HEK293 (cell line): ENCODE measurements around the gene SLAMF8.

Source experiments
- CTCF ChIA-PET: fragments of 350-600 bp; formaldehyde crosslinking; extraction: SDS; loops from one replicate; lab custom pipeline; 2021; ENCODE audit warnings: antibody characterized with exemption; lab: Yijun Ruan, JAX
- POLR2A ChIA-PET: fragments of 300-600 bp; formaldehyde crosslinking; extraction: SDS; loops from one replicate; lab custom pipeline; 2020; ENCODE audit warnings: antibody characterized with exemption, inconsistent platforms; lab: Yijun Ruan, JAX
- H3K27ac ChIP-seq: fragments of 200-500 bp; sonication (Bioruptor generic); 2 replicates; pipeline ENCODE4 v1.5.1; 2014; ENCODE audit warnings: low read depth, low read length, control low read depth, inconsistent platforms; ENCODE audit errors: extremely low read depth
- H3K36me3 ChIP-seq, 2 experiments: fragments of 200-500 bp in 1 of 2; sonication (Bioruptor generic) in 1 of 2; 1 replicate in 1 of 2; 2 replicates in 1 of 2; pipeline ENCODE4 v1.5.1; 2014 to 2017; ENCODE audit warnings: inconsistent platforms in 2 of 2, low read length in 2 of 2; ENCODE audit not compliant: control insufficient read depth in 2 of 2, insufficient read depth in 1 of 2
- H3K4me1 ChIP-seq: fragments of 200-500 bp; sonication (Bioruptor generic); 2 replicates; pipeline ENCODE4 v1.5.1; 2014; ENCODE audit warnings: mild to moderate bottlenecking, low read length, inconsistent platforms; ENCODE audit not compliant: control insufficient read depth, insufficient read depth
- H3K4me3 ChIP-seq: 2 replicates; pipeline ENCODE4 v1.5.1; 2011; ENCODE audit warnings: low read depth, mild to moderate bottlenecking, control low read depth, low read length, moderate library complexity
- H3K9me3 ChIP-seq: fragments of 200-500 bp; sonication (Bioruptor generic); 2 replicates; pipeline ENCODE4 v1.5.1; 2014; ENCODE audit warnings: low read depth, low read length, inconsistent platforms; ENCODE audit not compliant: control insufficient read depth, insufficient read depth
- SP7 ChIP-seq: fragments of 450-650 bp; formaldehyde crosslinking; IDR thresholded peaks from 2 replicates; pipeline ENCODE4 v1.5.1; 2016; ENCODE audit warnings: missing biosample characterization, missing genetic modification characterization
- ZNF132 ChIP-seq: fragments of 450-650 bp; formaldehyde crosslinking; IDR thresholded peaks from 2 replicates; pipeline ENCODE4 v1.5.1; 2017; ENCODE audit warnings: missing biosample characterization, missing genetic modification characterization, borderline replicate concordance
- ZNF138 ChIP-seq: fragments of 450-650 bp; formaldehyde crosslinking; IDR thresholded peaks from 2 replicates; pipeline ENCODE4 v1.5.1; 2016; ENCODE audit warnings: missing biosample characterization, missing genetic modification characterization, borderline replicate concordance
- ZNF174 ChIP-seq: fragments of 450-650 bp; formaldehyde crosslinking; IDR thresholded peaks from 2 replicates; pipeline ENCODE4 v1.5.0; 2017; ENCODE audit warnings: missing biosample characterization, mild to moderate bottlenecking, missing genetic modification characterization
- ZNF2 ChIP-seq: fragments of 450-650 bp; formaldehyde crosslinking; IDR thresholded peaks from 2 replicates; pipeline ENCODE4 v1.5.1; 2016; ENCODE audit warnings: missing biosample characterization, missing genetic modification characterization
- ZNF274 ChIP-seq, 2 experiments: fragments of 200-500 bp in 1 of 2; fragments of 450-650 bp in 1 of 2; sonication (Bioruptor generic) in 1 of 2; formaldehyde crosslinking in 1 of 2; IDR thresholded peaks; 2 replicates each; pipeline versions ENCODE4 v1.5.1 to v1.6.1; 2014 to 2016; ENCODE audit warnings: borderline replicate concordance in 1 of 2, inconsistent platforms in 1 of 2, low read length in 1 of 2, missing biosample characterization in 1 of 2, missing genetic modification characterization in 1 of 2
- ZNF280C ChIP-seq: fragments of 450-650 bp; formaldehyde crosslinking; IDR thresholded peaks from 2 replicates; pipeline ENCODE4 v1.5.1; 2016; ENCODE audit warnings: missing biosample characterization, missing genetic modification characterization
- ZNF280D ChIP-seq: fragments of 450-650 bp; formaldehyde crosslinking; IDR thresholded peaks from 2 replicates; pipeline ENCODE4 v1.5.1; 2016; ENCODE audit warnings: missing biosample characterization, missing genetic modification characterization
- ZNF335 ChIP-seq: fragments of 450-650 bp; formaldehyde crosslinking; conservative IDR thresholded peaks from 2 replicates; pipeline ENCODE4 v1.5.1; 2016; ENCODE audit warnings: missing biosample characterization, missing genetic modification characterization
- ZNF510 ChIP-seq: fragments of 450-650 bp; formaldehyde crosslinking; IDR thresholded peaks from 2 replicates; pipeline ENCODE4 v1.5.1; 2018; ENCODE audit warnings: mild to moderate bottlenecking, missing genetic modification characterization, missing biosample characterization; ENCODE audit not compliant: insufficient replicate concordance
- ZNF660 ChIP-seq: fragments of 450-650 bp; IDR thresholded peaks from 2 replicates; pipeline ENCODE4 v1.5.1; 2018; ENCODE audit warnings: missing biosample characterization, mild to moderate bottlenecking, missing genetic modification characterization
- ZNF670 ChIP-seq: fragments of 450-650 bp; formaldehyde crosslinking; IDR thresholded peaks from 2 replicates; pipeline ENCODE4 v1.5.1; 2016; ENCODE audit warnings: missing biosample characterization, missing genetic modification characterization, low read depth
- ZNF707 ChIP-seq: fragments of 450-650 bp; formaldehyde crosslinking; IDR thresholded peaks from 2 replicates; pipeline ENCODE4 v1.5.1; 2016; ENCODE audit warnings: missing biosample characterization, missing genetic modification characterization
- ZNF792 ChIP-seq: fragments of 450-650 bp; formaldehyde crosslinking; IDR thresholded peaks from 2 replicates; pipeline ENCODE4 v1.5.1; 2016; ENCODE audit warnings: missing biosample characterization, missing genetic modification characterization
- ZNF830 ChIP-seq: fragments of 450-650 bp; IDR thresholded peaks from 2 replicates; pipeline ENCODE4 v1.5.0; 2018; ENCODE audit warnings: missing biosample characterization, missing genetic modification characterization, low read depth, mild to moderate bottlenecking, moderate library complexity
- TF ChIP-seq, protein P1 (sequence below): fragments of 450-650 bp; formaldehyde crosslinking; IDR thresholded peaks from 2 replicates; pipeline ENCODE4 v1.5.1; 2016; ENCODE audit warnings: missing biosample characterization, missing genetic modification characterization
- TF ChIP-seq, protein P2 (sequence below): fragments of 450-650 bp; formaldehyde crosslinking; IDR thresholded peaks from 2 replicates; pipeline ENCODE4 v1.5.1; 2016; ENCODE audit warnings: missing biosample characterization, missing genetic modification characterization, borderline replicate concordance

The SLAMF8 gene

DNA sequence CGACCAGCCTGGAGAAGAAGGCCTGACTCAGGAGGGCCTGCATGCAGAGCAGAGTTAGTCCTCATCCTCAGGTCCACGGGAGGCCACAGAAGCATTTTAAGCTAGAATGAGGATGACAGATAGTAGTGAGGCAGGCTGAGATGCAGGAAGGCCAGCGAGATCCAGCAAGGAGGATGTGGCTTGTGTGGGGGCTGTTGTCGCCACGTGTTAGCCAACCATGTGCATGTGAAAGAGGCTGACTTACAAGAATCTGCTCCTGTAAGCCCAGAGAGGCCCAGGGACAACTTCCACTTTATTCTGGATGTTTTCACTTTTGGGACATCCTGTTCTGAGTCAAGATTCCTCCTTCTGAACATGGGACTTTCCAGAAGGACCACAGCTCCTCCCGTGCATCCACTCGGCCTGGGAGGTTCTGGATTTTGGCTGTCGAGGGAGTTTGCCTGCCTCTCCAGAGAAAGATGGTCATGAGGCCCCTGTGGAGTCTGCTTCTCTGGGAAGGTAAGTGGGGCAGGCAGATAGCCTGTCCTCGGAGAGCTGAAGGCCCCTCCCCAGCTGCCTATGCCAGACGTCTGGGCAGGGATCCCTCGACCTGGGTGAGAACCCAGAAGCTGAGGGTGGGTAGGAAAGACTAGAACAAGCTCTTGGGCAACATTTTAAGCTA lies at the start of gene SLAMF8:
Gene SLAMF8 (plus strand): TSS at position 433 of the 661 bp plus-strand sequence. CDS start 26 bp downstream, at position 459.
- Histone ChIP-seq H3K36me3 (no peaks in the 10 kb centered on the region), H3K9me3 (no peaks in the 10 kb centered on the region), H3K4me1 (no peaks in the 10 kb centered on the region), H3K27ac (no peak within 1 kb of the TSS), H3K4me3 (no peak within 1 kb of the TSS)
- ChIA-PET POLR2A (no interaction called here), CTCF (interaction anchor here (1.0 kb wide), 1 partner anchor 27 kb away, joined by 4 read pairs; no protein-coding TSS in a partner anchor)
- no peak for TF ChIP-seq ZNF707 (tag by site-specific recombination)
- TF ChIP-seq ZNF830 (tag by site-specific recombination), result no peak
- TF ChIP-seq ZNF138 (tag by site-specific recombination), result no peak
- no peak for TF ChIP-seq ZNF132 (tag by site-specific recombination)
- TF ChIP-seq, protein P1, sequence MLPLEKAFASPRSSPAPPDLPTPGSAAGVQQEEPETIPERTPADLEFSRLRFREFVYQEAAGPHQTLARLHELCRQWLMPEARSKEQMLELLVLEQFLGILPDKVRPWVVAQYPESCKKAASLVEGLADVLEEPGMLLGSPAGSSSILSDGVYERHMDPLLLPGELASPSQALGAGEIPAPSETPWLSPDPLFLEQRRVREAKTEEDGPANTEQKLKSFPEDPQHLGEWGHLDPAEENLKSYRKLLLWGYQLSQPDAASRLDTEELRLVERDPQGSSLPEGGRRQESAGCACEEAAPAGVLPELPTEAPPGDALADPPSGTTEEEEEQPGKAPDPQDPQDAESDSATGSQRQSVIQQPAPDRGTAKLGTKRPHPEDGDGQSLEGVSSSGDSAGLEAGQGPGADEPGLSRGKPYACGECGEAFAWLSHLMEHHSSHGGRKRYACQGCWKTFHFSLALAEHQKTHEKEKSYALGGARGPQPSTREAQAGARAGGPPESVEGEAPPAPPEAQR (tag by site-specific recombination), result no peak

DNA sequence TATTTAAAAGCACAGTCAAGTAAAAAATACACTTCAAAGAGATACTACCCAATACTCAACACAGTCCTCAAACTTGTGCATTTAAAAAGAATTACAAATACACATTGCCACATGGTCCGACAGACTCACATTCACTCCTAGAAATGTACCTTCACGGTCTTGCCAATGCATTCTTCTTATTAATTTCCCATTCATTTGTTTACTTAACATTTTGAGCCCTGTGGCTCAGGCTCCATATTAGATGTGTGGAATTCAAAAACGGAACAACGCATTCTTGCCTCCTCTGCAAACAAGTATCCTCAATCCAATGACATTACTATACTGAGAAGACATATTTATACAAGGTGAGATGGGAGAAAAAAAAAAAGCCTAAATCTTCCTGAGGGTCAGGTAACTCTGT lies 48.4 kb upstream of the SLAMF8 start:
- POLR2A ChIA-PET, result no interaction called here

More for the DNA sequence above, 48.4 kb upstream of the SLAMF8 start:
- no peaks in the 10 kb centered on the region for H3K4me1 ChIP-seq
- H3K36me3 ChIP-seq, result no peaks in the 10 kb centered on the region
- H3K4me3 ChIP-seq, result no peak overlapping the region
- no peaks in the 10 kb centered on the region for H3K9me3 ChIP-seq
- CTCF ChIA-PET, result interaction anchor here (0.6 to 5.5 kb wide), 7 partner anchors 20 to 565 kb away, joined by 3 to 32 read pairs (median 8); partner anchors contain the start of gene IGSF9
- no peak overlapping the region for H3K27ac ChIP-seq
- TF ChIP-seq ZNF335 (tag by site-specific recombination) (no peak), ZNF174 (tag by site-specific recombination) (no peak), ZNF510 (no peak), ZNF274 (IDR thresholded peaks at IDR 0.05; ENCODE audit: low read length) (no peak), ZNF274 (tag by site-specific recombination; IDR thresholded peaks at IDR 0.05; ENCODE audit: borderline replicate concordance) (no peak), SP7 (no peak), ZNF660 (no peak), ZNF2 (no peak), ZNF280D (tag by site-specific recombination) (no peak), ZNF792 (tag by site-specific recombination) (no peak), ZNF280C (tag by site-specific recombination) (no peak), ZNF670 (no peak)
- TF ChIP-seq, protein P2, sequence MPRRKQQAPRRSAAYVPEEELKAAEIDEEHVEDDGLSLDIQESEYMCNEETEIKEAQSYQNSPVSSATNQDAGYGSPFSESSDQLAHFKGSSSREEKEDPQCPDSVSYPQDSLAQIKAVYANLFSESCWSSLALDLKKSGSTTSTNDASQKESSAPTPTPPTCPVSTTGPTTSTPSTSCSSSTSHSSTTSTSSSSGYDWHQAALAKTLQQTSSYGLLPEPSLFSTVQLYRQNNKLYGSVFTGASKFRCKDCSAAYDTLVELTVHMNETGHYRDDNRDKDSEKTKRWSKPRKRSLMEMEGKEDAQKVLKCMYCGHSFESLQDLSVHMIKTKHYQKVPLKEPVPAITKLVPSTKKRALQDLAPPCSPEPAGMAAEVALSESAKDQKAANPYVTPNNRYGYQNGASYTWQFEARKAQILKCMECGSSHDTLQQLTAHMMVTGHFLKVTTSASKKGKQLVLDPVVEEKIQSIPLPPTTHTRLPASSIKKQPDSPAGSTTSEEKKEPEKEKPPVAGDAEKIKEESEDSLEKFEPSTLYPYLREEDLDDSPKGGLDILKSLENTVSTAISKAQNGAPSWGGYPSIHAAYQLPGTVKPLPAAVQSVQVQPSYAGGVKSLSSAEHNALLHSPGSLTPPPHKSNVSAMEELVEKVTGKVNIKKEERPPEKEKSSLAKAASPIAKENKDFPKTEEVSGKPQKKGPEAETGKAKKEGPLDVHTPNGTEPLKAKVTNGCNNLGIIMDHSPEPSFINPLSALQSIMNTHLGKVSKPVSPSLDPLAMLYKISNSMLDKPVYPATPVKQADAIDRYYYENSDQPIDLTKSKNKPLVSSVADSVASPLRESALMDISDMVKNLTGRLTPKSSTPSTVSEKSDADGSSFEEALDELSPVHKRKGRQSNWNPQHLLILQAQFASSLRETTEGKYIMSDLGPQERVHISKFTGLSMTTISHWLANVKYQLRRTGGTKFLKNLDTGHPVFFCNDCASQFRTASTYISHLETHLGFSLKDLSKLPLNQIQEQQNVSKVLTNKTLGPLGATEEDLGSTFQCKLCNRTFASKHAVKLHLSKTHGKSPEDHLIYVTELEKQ (tag by site-specific recombination), result no peak
